Psoas muscle (tissue), 8 donors: ENCODE measurements around the gene VWF. TPM values are rescaled to one million over a fixed set of nuclear protein-coding genes. Genes with fewer than 3 reads are reported as not detected.
"Not testable (repeated sequence)": the region's sequence is repeated elsewhere in the genome, so short reads cannot be mapped to it uniquely, and the experiment has no call there.

Source experiments
- ATAC-seq, 4 donors: fragments of 200-7000 bp; cut with Tn5 transposase; one replicate each; pipeline ENCODE4 v1.9.1; 2020; ENCODE audit warnings: moderate library complexity in 3 of 4, mild to moderate bottlenecking in 2 of 4
- DNase-seq, 2 donors: peaks; one replicate each; pipeline ENCODE4 v3.0.0-alpha.2; 2020
- H3K27ac ChIP-seq: fragments of 200-600 bp; one replicate; pipeline ENCODE4 v1.8.0; 2022
- H3K27me3 ChIP-seq, 3 donors: fragments of 200-600 bp in 1 of 3; one replicate each; pipeline versions ENCODE4 v1.6.1 to v1.8.0; 2013 to 2022; ENCODE audit warnings: low read length in 2 of 3, mild to moderate bottlenecking in 2 of 3, moderate library complexity in 1 of 3; ENCODE audit not compliant: insufficient read depth in 3 of 3
- H3K36me3 ChIP-seq, 2 donors: fragments of 200-600 bp in 1 of 2; one replicate each; pipeline versions ENCODE4 v1.6.1 to v1.8.0; 2013 to 2022; ENCODE audit warnings: low read depth in 1 of 2, mild to moderate bottlenecking in 1 of 2, moderate library complexity in 1 of 2; ENCODE audit not compliant: insufficient read depth in 1 of 2
- H3K4me1 ChIP-seq: fragments of 200-600 bp; one replicate; pipeline ENCODE4 v1.8.0; 2022
- H3K4me3 ChIP-seq: fragments of 200-600 bp; one replicate; pipeline ENCODE4 v1.8.0; 2022; ENCODE audit warnings: mild to moderate bottlenecking
- H3K9me3 ChIP-seq: fragments of 200-600 bp; one replicate; pipeline ENCODE4 v1.8.0; 2022
- CTCF ChIP-seq: fragments of 200-600 bp; IDR thresholded peaks from one replicate; pipeline ENCODE4 v1.8.0; 2022; ENCODE audit warnings: antibody characterized with exemption
- WGBS, 3 donors: extraction: QIAGEN DNeasy Blood & Tissue Kit; methylation state at CpG; one replicate each; pipeline versions ENCODE4 v1.1.6 to v1.1.7; 2013; 5-methylcytosine and 5-hydroxymethylcytosine counted together
- intact Hi-C, 2 donors: fragments of 100-400 bp; cut with DNase I; formaldehyde crosslinking; loops; one replicate each; pipeline versions ENCODE4 v1.11.0 to v1.14.2; 2022
- polyA plus RNA-seq, 3 donors: library from polyadenylated mRNA; stranded (reverse); fragments of 200-250 nt; gene quantifications; one replicate each; pipeline ENCODE4 v1.2.3, GENCODE V29; 2013
- total RNA-seq, 4 donors: library from RNA; stranded (reverse); fragmentation: NEBNext Ultra II Directional in 2 of 4; extraction: Animal tissue kit (Norgen Biotek cat#: 25700) in 2 of 4; gene quantifications; one replicate each; pipeline versions ENCODE4 v1.2.1 to v1.2.4, GENCODE V29; 2021 to 2023
- donor health status: healthy with polysubstance abuse.
- donor health status: DM: no; HTN: no; CAD: no; lungs with moderate emphysema.
- donor health status: Bipolar disorder and iron deficiency.
- donor health status: healthy.
- donor health status: DM: yes; HTN: yes; CAD: no.
- donor health status: DM: no; HTN: no; CAD: no.
- donor health status: DM: no; HTN: no; CAD: no.
- donor health status: DM: yes; HTN: yes; CAD: no.

The VWF gene
- total and polyA plus RNA-seq, 7 donors: 49.6 to 206 (median 122) TPM

- WGBS, 3 donors: 82 to 88% (median 88%) methylated on average over 10 of the region's 10 CpGs
- Histone ChIP-seq H3K36me3 (peaks cover 0 to 5% of the 10 kb centered on the region in 2 donors), H3K4me1 (no peaks in the 10 kb centered on the region), H3K4me3 (no peak overlapping the region), H3K27ac (no peak overlapping the region), H3K27me3 (no peaks in the 10 kb centered on the region), H3K9me3 (no peaks in the 10 kb centered on the region)
- no peak for DNase-seq
- no peak for ATAC-seq
- intact Hi-C loops: no loop called here
- TF ChIP-seq CTCF: no peak
These were observed 106.2 kb downstream of the VWF start for GRCh38 chr12:6018265-6018664.

GRCh38 chr12:6016756-6017155, 107.7 kb downstream of the VWF start:
- Histone ChIP-seq H3K27ac (no peak overlapping the region), H3K4me1 (no peaks in the 10 kb centered on the region), H3K9me3 (no peaks in the 10 kb centered on the region), H3K27me3 (no peaks in the 10 kb centered on the region), H3K36me3 (peaks cover 0 to 7% of the 10 kb centered on the region in 2 donors), H3K4me3 (no peak overlapping the region)
- DNase-seq: no peak
- ATAC-seq: no peak
- no peak for TF ChIP-seq CTCF
- intact Hi-C loops: no loop called here
- WGBS, 3 donors: 65 to 75% (median 70%) methylated on average over 7 of the region's 7 CpGs

DNA sequence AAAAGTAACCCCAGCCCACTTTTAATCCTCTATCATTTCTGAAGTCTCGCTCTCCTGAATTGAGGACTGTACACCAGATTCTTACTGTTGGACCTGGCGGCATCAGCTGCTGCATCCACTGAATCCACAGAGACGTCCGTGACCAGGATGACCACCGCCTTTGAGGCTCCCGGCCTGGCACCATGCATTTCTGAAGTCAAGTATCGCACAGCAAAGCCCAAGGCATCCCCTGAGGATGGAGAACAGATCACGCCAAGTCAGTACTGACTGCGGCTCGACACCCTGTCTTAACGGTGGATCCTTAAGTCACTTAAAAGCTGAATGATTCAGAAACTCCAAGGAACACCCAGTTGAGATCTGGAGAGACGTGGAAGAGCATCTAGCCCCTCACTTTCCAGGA, 108.5 kb downstream of the VWF start:
- H3K36me3 ChIP-seq, DNase-seq, intact Hi-C loops, H3K4me1 ChIP-seq, H3K27ac ChIP-seq, ATAC-seq, H3K27me3 ChIP-seq, H3K4me3 ChIP-seq, H3K9me3 ChIP-seq: not testable (repeated sequence)
- WGBS, 3 donors: 88 to 89% (median 88%) methylated on average over 12 of the region's 12 CpGs

- WGBS, 3 donors: 50 to 81% (median 63%) methylated on average over 2 to 3 of the region's 3 CpGs
These were observed 109.2 kb downstream of the VWF start for GRCh38 chr12:6015271-6015670.

DNA sequence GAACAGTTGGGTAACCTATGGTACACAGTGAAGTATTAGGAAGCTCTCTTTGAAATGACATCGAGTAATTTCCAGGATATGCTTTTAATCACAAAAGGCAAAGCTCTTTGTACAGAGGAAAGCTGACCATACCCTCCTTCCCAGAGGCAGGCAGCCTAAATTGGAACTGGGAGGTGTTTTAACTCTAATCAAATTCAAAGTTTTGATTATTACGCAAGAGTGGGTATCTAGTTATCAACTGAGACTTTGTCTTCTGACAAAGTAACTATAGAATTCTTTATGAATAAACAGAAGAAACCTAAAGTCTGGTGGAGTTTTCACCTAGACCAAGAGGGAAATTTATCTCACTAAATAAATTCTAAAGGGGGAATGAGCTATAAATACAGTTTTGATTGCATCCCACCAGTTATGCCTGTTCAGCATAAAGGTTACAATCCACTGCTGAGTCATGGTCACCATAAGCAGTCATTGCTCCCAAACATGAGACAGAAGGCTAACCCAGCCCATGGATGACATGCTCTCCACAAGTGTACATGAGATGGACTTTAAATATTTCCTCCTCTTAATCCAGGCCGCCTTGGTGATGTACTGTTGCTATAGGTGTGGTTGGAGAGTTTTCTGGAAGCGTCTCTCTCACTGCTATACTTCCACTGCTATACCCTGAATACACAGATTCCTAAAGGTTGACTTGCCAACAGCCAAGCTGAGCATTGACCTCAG, 113.7 kb downstream of the VWF start:
- H3K9me3 ChIP-seq, H3K27ac ChIP-seq, H3K4me3 ChIP-seq, H3K4me1 ChIP-seq, intact Hi-C loops, ATAC-seq, DNase-seq, H3K36me3 ChIP-seq, H3K27me3 ChIP-seq: not testable (repeated sequence)
- whole genome bisulfite sequencing, 3 donors: 85 to 90% (median 89%) methylated on average over 4 of the region's 4 CpGs

More at GRCh38 chr12:6015271-6015670, 109.2 kb downstream of the VWF start:
- ATAC-seq, intact Hi-C loops, H3K36me3 ChIP-seq, H3K4me3 ChIP-seq, H3K27ac ChIP-seq, H3K4me1 ChIP-seq, DNase-seq, H3K27me3 ChIP-seq, H3K9me3 ChIP-seq: not testable (repeated sequence)

DNA sequence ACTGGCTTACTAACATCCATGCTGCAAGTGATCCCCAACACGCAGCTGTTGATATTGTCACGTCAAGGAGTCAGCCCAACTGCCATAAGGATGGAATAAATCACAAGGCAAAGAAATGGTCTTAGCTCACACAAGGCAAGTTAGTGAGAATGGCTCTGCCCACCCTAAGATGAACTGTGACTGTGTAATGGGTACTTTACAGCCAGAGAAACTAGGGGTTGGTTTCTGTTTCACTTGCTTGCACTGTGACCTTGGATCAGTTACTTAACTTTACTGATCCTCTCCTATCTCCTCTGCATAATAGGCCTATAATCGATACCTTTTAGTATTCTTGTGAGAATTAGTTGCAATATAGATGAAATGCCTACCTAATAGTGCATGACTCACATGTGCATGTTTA, 127.2 kb downstream of the VWF start:
- Histone ChIP-seq H3K4me1 (no peaks in the 10 kb centered on the region), H3K36me3 (peaks cover 0 to 15% of the 10 kb centered on the region in 2 donors), H3K27ac (no peak overlapping the region), H3K9me3 (no peaks in the 10 kb centered on the region), H3K4me3 (no peak overlapping the region), H3K27me3 (no peaks in the 10 kb centered on the region)
- no peak for TF ChIP-seq CTCF
- no peak for ATAC-seq
- no peak for DNase-seq
- intact Hi-C loops: no loop called here
- WGBS, 3 donors: 89 to 92% (median 90%) methylated on average over 3 of the region's 3 CpGs
